GM18498 (cell line): ENCODE data around the gene HBG1.

ENCODE experiments used
- ATAC-seq: cut with Tn5 transposase; IDR thresholded peaks from one replicate; pipeline ENCODE4 v1.9.1; 2021; ENCODE audit warnings: mild to moderate bottlenecking, moderate library complexity; ENCODE audit not compliant: unreplicated experiment

Gene HBG1

DNA sequence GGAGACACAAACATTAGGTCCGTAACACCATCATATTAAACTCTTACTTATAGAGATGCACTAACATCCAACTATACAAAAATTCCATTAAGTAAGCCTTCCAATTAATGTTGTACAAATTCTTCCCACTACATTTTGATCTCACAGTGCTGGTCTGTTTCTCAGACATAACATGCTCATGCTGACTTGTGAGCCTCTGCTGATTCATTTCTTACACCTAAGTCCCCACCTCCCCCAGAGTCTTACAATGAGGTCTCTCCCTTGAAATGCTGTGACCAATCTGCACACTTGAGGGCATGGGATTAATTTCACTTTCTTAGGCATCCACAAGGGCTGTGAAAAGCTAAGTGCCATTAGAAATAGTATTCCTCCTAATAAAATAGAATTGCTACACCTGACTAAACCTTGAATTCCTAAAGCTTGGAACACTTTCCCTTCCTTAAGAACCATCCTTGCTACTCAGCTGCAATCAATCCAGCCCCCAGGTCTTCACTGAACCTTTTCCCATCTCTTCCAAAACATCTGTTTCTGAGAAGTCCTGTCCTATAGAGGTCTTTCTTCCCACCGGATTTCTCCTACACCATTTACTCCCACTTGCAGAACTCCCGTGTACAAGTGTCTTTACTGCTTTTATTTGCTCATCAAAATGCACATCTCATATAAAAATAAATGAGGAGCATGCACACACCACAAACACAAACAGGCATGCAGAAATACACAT, 2.0 kb downstream of the HBG1 start:
- ATAC-seq: no peak

DNA sequence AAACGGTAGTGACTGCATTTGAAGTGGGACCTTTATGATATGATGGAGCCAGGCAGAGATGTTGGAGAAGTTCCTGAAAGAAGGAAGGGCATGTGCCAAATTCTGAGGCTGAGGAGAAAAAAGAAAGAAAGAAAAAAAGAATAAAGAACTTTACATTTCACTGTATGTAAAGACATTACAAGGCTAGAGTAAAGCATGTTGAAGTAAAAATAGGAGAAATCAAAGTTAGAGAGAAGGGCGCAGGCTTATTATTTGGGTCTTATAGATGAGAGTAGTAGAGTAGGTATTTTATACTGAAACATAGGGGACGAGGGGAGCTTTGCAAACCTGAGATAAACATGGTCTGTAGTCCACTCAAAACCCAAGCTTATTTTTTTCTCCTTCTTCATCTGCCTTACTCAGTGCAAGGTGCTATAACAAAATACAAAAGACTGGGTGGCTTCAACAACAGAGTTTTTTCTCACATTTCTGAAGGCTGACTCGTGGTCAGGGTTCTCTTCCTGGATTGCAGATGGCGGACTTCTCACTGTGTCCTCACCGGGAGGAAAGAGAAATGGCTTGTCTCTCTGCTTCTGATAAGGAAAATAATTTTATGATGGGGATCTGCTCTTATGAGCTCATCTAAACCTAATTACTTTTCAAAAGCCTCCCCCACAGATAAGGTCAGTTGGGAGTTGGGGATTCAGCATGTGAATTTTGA, 2.7 kb downstream of the HBG1 start:
- ATAC-seq: no peak

GRCh38 chr11:5245155-5245554, 4.5 kb downstream of the HBG1 start:
- ATAC-seq: no peak

DNA sequence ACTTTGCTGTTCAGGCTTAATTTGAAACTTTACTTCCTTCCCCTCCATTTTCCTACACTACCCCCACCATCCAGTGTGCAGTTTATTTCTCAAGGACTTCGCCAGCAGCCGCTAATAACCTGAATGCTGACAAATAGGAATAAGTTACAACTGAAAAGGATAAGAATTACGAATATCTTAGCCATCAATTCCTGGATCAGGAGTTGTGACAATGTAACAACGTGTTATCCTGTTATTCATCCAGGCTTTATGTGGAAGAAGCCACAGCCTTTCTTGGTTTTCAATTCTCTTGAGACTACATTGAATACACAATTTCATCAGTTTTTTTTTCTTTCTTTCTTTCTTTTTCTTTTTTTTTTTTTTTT, 5.9 kb downstream of the HBG1 start:
- no peak for ATAC-seq

DNA sequence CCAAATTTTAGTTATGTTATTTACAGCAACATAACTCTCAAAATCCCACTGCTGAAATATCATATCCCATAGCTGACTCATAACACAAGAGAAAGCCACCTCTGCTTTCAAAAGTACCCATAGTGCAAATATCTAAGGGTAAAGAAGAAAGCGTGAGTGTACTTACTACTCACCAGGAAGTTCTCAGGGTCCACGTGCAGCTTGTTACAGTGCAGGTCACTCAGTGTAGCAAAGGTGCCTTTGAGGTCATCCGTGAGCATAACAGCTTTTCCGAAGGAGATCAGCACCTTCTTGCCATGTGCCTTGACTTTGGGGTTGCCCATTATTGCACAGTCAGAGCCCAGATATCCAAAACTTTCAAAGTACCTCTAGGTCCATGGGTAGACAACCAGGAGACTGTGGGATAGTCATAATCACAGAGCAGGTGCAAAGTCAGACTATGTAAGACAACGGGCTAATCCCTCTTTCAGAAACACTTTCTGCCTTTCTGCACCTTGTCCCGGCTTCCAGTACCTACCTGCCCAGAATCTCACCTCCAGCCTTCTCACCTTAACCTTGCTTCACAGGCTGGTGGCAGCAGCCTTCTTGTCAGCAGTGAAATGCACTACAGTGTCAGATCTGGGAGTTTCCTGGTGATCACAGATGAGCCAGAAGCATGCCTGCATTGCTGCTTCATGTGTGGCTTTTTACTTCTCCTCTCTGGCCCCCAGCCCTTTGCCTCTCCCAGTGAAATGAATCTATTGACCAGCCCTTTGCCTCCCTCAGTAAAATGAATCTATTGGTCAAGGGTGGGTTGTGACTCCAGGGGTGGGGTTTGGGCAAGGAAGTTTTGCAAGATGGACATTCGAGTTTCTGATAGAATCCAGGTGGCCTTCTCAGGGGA, 6.5 kb downstream of the HBG1 start:
- peak; percentile 65 for ATAC-seq

GRCh38 chr11:5242208-5242607, 7.4 kb downstream of the HBG1 start:
- ATAC-seq: no peak

- ATAC-seq: no peak
These were observed 8.2 kb downstream of the HBG1 start for GRCh38 chr11:5241458-5241857.

DNA sequence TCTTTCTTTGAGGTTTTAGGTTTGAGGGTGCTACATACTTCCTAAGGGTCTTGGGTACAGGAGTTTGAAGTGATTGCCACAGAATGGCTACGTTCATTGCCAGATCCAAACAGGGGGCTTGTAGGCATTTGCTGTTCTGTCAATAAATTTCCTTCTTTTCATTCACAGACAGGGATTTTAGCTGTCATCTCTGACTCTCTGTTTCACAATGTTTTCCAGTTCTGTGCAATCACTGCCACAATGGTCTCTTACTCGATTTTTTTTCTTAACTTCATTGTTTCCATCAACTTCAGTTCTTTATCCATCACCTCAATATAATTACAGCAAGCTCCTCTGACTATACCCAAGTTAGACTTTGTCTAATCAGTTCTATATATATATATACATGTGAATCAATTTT, 9.2 kb downstream of the HBG1 start:
- ATAC-seq: no peak

- no peak for ATAC-seq
These were observed 9.6 kb downstream of the HBG1 start for GRCh38 chr11:5240056-5240455.

- ATAC-seq: no peak
These were observed 10.6 kb downstream of the HBG1 start for GRCh38 chr11:5239046-5239445.

- ATAC-seq: no peak
These were observed 11.2 kb downstream of the HBG1 start for GRCh38 chr11:5238486-5238885.

- no peak for ATAC-seq
These were observed 12.2 kb downstream of the HBG1 start for GRCh38 chr11:5237420-5237819.

DNA sequence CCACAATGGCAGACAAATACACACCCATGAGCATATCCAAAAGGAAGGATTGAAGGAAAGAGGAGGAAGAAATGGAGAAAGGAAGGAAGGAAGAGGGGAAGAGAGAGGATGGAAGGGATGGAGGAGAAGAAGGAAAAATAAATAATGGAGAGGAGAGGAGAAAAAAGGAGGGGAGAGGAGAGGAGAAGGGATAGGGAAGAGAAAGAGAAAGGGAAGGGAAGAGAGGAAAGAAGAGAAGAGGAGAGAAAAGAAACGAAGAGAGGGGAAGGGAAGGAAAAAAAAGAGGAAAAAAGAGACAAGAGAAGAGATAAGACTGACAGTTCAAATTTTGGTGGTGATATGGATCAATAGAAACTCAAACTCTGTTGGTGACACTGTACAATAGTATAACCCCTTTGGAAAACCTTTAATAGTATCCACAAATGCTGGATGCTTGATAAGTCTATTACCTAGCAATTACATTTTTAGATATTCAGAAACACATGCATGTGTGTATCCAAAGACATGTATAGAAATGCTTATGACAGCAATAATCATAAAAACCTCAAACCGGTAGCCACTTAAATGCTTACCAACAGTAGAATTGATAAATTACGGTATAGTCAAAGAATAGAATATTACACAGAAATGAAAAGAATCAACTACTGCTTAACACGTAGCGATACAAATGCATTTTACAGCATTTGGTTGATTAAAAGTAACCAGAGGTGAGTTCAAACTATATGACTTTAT, 14.1 kb downstream of the HBG1 start:
- ATAC-seq: no peak

GRCh38 chr11:5234381-5234834, 15.2 kb downstream of the HBG1 start, which contains the start of gene HBD:
HBD (minus strand) TSS chr11:5234483; CDS start chr11:5234433, 50 bp downstream.
- ATAC-seq: peak; percentile 78

DNA sequence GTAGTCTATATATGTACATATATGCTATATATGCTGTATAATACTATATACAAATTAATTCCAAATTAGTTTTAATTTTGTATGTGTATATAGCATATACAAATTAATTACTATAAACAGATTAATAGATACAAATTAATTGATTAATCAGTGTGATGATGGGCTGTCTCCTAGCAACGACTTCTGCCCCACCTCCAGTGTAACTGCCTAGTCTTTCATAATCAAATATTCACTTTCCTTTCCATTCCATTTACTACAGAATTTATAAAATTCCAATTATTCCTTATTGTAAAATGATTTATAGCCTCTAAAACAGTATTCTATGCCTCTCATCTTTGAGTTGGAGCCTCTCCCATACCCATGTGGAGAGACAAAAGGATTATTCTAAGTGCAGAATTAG, 16.4 kb downstream of the HBG1 start:
- ATAC-seq: no peak

DNA sequence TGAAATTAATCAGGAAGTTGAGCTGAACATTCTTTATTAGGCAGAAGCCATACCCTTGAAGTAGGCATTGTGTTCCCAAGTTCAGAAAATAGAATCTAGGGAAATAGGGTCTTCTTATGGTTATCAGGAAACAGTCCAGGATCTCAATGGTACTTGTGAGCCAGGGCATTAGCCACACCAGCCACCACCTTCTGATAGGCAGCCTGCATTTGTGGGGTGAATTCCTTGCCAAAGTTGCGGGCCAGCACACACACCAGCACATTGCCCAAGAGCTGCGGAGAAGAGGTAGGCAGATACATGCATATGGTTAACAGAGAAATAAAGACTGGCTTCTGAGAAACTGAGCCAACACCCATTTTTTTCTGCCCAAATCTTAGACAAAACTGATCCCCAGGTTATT, 16.8 kb downstream of the HBG1 start:
- ATAC-seq: no peak

DNA sequence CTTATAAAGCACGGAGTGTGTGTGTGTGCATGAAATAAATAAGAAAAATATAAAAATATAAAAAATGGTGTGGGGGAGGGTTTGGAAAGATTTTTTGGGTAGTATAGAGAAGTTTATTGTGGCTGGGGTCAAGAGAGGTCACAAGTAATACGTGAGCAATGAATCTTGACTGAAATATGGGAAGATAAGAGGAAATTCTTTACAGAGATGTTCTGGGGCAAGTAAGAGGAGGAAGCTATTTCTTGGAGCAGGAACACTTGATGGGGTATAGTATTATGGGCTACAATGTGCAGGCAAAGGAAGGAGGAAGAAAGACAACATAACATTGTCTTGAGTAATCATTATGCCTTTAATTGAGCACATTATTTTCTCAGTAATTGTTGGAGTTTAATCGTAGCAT, 17.5 kb downstream of the HBG1 start:
- ATAC-seq: no peak

- ATAC-seq: no peak
These were observed 18.5 kb downstream of the HBG1 start for GRCh38 chr11:5231111-5231510.

GRCh38 chr11:5230266-5230665, 19.4 kb downstream of the HBG1 start:
- no peak for ATAC-seq

DNA sequence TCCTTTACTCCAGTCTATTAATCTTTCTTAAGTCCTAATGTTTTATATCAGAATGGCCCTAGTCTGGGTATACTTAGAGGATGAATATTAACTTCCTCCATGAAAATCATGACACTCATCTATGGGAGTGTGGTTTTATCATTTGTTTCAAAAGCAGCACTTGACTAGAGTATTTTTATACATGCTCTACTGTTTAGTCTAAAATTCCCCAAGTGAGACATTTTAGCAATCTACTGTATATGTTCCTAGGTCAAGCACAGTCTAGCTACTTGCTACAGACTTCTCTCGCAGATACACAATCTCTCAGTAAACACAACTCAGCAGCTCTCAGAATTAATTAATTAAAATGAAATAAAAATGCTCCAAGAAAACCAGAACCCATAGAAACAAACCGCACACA, 19.9 kb downstream of the HBG1 start:
- ATAC-seq: no peak

GRCh38 chr11:5229356-5229755, 20.3 kb downstream of the HBG1 start:
- ATAC-seq: no peak
